ENCODE results near the gene ZNF280B.
"Not testable (repeated sequence)": the region's sequence is repeated elsewhere in the genome, so short reads cannot be mapped to it uniquely, and the experiment has no call there.

Gene ZNF280B

DNA sequence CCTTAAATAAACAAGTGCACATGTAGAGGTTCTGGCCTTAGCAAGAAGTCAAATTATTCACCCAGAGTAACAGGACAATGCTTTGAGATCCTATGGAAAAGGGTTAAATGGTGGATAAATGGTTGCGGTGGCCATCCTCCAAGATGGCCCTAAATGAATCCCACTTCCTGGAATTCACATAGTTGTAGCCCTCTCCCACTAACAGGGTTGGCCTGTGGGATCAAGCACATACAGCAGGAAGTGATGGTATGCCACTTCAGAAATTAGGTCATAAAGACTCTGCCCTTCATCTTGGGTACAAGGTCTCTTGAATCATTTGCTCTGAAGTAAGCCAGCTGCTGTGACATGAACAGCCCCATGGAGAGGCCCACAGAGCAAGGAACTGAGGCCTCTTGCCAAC lies 1.8 kb downstream of the ZNF280B start:
- DNase-seq = no peak

DNA sequence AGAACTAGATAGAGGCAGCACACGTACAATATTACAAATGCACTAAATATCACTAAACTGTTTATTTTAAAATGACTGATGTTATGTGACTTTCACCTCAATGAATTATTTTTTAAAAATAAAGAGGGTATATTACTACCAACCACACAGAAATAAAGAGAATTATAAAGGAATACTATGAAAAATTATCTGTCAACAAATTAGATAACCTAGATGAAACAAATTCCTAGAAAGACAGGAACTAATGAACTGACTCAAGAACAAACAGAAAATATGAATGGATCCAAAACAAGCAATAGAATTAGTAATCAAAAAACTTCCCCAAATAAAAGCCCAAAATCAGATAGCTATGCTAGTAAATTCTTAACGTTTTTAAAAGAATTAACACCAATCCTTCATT lies 10.3 kb downstream of the ZNF280B start:
- DNase-seq = no peak

DNA sequence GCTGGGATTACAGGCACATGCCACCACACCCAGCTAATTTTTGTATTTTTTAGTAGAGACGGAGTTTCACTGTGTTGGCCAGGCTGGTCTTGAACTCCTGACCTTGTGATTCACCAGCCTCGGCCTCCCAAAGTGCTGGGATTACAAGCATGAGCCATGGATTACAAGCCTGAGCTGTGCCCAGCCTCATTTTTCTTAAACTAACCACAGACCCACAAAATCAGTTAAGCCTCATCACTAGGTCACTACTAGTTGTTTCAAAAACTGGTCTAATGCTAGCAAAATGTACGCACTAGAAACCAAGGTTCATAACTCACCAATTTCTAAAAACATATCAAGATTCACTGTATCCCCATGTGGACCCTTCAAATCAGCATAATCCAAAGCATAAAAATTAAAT lies 17.0 kb downstream of the ZNF280B start:
- not testable (repeated sequence) for DNase-seq

DNA sequence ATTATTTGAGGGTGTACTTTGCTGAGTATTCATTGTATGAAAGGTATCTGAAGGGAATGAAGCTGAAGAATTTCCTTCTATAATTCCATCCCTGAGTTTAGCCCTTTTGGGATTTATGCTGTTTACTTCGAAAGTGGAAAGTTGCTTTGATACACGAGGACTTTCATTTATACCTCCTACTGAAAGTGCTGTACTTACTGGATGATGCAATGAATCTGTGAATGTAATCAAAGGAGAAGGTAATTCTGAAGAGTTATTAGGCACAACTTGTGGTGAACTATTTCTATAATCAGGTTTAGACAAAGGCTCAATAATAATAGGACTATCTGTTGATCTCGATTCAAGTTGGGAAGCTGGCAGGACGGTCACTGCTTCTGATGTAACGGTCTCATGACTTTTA lies 19.8 kb downstream of the ZNF280B start:
- no peak for DNase-seq

DNA sequence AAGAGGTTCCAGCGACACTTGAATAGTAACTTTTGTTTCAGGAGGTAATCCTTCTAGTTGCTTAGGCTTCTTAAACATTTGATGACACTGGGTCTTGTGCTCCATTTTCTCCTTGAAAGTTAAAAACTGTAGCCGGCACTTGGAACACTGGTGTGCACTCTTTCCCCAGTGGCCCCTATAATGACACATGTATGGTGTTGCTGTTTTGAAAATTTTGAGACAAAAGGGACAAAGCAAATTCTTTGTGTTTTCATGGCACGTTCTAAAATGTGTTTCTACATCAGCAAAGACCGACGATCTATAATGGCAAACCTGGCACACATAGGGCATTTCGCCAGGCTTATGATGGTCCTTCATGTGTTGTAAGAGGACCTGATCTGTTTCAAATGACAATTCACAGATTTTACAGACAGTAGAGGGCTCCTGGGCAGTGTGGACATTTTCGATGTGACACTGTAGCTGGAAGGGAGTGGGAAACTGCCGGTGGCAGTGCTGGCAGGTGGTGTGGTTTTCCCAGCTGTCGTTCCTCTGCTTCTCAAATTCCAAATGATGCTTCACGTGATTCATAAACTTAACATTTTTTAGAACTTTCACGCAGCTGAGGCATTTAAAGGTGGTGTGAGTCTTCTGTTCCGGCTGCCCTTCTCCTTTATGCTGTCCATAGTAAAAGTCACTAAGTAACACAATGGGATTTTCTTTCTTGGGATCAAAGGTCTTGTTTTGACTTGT lies 20.5 kb downstream of the ZNF280B start:
- no peak for DNase-seq

DNA sequence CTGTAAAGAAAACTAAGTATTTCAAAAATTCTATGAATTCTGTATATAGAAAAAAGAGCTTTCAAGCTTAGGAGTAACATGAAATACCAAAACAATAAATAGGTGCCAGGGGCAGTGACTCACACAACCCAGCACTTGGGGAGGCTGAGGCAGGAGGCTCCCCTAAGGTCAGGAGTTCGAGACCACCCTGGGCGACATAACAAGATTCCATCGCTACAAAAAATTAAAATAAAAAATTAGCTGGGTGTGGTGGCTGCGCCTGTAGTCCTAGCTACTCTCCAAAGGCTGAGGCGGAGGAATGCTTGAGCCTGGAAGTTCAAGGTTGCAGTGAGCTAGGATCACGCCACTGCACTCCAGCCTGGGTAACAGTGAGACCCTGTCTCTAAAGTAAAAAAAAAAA lies 21.5 kb downstream of the ZNF280B start:
- DNase-seq = no peak

DNA sequence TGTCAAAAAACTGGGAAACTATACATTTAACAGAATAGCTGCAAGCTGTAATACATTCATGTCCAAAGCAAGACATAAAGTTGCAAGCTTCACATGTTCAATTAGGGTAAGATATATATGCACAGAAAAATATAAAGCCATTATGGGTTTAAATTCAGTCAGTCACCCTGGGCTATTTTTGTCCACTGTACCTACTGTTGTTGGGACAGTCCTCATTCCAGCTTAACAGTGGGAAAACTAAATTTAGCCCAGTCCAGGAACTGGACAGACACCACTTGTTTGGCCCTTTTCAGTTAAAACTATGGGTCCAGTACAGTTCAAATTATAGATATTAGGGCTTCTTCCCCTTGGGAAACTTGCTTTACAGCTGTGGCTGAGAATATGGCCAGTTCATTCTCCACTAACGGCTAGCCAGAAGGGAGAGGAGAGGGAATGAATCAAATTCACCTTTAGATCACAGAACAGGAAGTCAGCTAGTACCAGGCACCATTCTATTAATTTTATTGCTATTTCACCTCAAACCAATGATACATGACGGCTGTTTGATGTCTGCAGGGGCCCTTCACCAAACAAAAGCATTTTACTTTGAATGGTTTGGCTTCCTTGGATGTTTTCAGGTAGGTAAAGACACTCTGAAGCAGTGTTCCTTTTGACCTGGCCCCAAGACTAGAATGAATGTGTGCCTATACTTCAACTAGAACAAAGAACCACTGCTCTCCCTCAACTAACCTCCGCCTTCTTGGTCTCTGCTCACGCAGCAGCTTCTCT lies 22.2 kb downstream of the ZNF280B start:
- no peak for DNase-seq

DNA sequence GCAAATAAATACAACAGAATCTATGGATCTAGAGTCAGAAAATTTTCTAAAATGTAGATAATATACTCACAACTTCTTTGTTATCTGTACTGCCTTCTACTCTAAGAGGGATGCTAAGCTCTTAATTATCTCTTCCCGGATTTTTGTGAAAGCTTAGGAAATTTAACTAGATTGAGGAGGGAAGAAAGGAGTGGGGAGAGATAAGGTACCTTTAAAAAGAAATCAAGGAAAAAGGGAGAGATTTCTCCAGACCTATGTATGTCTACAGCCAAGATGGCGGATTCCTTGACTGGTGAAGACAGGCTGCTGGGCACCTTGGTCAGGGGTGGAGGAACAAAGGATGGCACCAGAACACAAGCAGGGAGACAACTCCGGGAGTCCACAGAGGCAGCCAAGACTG lies 23.0 kb downstream of the ZNF280B start:
- no peak for DNase-seq

DNA sequence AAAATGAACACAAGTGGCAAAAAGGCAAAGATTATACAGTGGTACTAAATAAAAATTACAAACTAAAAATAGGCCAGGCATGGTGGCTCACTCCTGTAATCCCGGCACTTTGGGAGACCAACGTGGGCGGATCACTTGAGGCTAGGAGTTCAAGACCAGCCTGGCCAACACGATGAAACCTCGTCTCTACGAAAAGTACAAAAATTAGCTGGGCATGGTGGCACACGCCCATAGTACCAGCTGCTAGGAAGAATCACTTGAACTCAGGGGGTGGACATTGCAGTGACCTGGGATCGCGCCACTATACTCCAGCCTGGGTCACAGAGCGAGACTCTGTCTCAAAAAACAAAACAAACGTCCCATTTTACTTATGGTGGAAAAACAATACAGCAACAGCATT lies 24.5 kb downstream of the ZNF280B start:
- no peak for DNase-seq

DNA sequence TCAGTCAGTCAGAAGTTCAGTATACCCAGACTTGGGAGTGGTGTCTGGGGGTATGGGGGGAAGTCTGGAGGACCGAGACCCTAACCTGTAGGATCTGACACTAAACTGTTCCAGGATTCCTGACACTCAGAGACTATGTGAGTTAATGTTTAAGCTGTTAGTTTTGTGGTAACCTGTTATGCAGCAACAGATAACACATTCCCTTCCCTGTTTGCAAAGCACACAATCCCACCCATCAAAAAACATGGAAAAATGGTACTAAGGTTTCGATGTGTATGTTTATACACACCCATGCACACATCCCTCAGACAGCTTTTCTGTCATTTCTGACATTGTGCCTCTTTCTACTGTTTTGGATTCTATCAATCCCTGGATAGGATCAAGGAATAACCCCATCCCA lies 27.6 kb downstream of the ZNF280B start:
- no peak for DNase-seq

DNA sequence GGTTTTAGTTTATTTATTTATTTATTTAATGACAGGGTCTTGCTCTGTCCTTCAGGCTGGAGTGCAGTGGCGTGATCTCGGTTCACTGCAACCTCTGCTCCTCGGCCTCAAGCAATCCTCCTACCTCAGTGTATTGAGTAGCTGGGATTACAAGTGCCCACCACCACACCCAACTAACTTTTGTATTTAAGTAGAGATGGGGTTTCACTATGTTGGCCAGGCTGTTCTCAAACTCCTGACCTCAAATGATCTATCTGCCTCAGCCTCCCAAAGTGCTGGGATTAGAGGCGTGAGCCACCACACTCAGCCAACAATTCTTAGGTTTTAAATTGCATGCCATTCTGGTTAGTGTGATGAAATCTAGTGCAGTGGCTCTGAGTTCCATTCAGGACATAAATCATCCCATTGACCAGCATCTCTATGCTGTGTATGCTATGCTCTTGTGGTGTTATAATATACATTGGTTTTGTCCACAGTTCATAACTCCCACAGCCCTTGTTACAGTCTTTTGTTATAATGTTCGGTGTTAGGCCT lies 28.5 kb downstream of the ZNF280B start:
- no peak for DNase-seq

DNA sequence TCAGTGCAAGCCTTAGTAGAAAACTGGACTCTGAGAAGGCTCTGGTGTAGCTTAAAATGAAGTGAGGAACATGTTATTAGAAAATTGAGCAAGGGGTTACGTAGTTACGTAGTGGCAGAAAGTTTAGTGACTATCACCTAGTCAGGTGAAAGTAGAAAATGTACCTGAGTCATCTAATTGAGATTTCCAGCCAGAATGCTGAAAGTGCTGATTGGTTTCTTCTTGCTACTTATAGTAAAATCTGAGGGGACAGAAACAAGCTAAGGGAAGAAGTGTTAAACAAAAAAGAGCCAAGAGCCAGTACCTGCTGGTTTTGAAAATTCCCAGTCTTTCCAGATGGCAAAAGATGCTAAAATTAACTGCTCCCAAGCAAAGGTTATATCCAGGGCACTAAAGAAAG lies 29.4 kb downstream of the ZNF280B start:
- DNase-seq = no peak

DNA sequence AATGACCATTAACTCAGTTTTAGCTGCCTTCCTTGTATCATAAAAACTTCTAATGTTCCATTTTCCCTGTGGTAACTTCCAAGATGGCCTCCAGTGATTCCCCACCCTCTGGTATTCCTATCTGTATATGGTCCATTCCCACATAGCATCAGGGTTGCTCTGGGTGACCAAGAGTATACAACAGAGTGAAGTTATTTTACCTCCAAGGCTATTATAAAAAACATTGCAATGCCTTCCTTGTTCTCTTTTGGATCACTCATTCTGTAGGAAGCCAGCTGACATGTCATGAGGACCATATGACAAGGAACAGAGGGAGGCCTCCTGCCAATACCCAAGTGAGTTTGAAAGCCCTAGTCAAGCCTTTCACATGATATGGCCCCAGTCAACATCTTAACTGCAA lies 30.1 kb downstream of the ZNF280B start:
- DNase-seq = no peak

DNA sequence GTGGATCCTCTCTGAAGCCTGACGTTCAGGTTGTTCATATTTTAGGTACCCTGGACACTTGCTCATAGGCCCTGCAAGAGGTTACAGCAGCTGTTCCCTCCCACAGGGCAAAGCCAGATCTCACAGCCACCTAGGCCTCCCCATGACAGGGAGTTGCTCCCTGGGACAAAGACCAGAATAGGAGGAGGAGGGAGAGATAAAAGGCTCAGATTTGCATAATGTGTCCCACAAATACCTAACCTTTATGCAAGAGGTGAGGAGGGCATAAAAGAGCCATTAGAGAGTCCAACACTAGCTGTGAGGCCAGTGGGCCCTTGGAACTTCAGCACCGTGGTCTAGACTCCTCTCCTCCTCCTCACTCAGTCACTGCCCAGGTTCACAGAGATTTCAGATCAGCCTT lies 33.8 kb downstream of the ZNF280B start:
- DNase-seq = no peak

DNA sequence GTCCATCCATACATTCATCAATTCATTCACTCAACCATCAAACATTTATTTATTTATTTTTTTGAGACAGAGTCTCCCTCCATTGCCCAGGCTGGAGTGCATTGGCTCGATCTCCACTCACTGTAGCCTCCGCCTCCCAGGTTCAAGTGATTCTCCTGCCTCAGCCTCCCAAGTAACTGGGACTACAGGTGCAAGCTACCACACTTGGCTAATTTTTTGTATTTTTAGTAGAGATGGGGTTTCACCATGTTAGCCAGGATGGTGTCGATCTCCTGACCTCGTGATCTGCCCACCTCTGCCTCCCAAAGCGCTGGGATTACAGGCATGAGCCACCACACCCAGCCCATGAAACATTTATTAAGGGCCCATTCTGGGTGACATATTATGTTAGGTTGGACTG lies 37.4 kb downstream of the ZNF280B start:
- not testable (repeated sequence) for DNase-seq

DNA sequence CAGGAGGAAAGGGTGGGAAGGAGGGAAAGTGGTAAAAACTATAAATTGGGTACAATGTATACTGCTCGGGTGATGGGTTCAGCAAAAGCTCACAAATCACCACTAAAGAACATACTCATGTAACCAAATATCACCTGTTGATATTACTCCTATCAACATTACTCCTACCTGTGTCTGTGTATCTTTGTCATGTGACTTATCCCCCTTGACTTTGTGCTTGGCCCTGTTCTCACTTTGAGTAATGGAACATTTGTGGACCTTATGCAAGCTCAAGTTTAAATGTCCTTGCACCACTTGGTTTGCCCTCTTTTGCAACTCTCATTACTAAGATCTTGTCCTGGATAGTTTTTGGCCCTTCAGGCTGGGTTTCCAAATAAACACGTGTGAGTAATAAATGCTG lies 39.0 kb downstream of the ZNF280B start:
- DNase-seq = no peak

DNA sequence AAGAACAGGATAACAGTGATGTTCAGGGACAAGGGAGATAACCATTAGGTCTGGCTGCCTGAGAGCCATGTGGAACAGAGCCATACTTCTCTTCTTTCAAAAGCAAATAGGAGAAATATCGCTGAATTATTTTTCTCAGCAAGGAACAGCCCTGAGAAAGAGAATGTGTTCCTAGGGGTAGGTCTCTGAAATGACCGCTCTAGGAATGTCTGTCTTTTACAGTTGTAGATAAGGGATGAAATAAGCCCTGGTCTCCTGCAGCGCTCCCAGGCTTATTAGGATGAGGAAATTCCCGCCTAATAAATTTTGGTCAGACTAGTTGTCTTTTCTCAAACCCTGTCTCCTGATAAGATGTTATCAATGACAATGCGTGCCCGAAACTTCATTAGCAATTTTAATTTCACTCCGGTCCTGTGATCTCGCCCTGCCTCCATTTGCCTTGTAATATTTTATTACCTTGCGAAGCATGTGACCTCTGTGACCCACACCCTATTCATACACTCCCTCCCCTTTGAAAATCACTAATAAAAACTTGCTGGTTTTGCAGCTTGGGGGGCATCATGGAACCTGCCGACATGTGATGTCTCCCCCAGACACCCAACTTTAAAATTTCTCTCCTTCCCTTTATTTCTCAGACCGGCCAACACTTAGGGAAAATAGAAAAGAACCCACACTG lies 39.6 kb downstream of the ZNF280B start:
- not testable (repeated sequence) for DNase-seq

DNA sequence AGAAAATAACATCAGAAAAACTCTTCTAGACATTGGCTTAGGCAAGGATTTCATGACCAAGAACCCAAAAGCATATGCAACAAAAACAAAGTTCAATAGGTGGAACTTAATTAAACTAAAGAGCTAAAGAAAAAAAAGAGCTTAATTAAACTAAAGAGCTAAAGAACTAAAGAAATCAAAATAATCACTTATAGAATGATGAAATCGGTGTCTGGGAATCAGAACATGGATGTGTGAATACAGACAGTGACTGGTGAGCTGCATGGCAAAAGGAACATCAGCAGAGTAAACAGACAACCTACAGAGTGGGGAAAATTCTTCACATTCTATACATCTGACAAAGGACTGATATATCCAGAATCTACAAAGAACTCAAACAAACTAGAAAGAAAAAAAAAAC lies 41.4 kb downstream of the ZNF280B start:
- DNase-seq = no peak

DNA sequence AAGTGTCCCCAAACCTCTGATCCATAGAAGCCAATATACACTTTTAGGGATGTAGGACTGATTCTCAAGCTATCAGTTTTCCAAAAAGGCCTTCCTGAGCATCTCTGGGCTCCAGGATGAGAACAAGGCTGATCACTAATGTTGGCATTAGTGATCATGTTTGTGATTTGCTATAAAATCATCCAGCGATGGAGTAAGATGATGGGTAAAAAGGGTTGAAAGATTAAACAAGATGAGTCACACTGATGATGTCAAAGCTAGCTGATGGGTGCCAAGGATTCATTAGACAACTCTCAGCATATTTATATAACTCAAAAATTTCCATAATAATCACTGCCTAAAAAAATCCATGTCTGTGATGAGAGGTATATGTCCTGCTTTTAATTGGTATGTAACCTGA lies 42.8 kb downstream of the ZNF280B start:
- DNase-seq = no peak

DNA sequence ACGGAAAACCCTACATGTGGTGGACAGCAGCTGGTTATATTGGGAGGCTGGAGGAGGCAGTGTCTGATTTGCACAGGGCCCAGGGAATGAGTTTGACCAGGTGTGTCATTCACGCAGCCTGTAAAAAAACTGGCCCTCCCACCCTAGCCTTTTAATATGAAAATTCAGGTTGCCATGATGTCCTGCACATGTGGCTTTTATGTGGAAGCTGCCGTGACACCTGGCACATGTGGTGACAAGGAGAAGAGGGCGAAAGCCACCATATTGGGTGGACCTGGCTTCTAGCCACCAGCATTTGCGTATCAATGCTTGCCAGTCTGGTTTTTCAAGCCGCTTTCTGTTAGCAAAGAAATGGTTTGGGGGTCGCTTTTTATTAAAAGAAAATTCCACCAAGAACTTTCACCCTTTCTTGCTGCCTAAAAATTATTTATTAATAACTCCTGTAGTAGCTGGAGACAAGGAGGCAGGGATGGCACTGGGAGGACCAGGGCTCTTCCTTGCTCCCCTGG lies 43.4 kb downstream of the ZNF280B start:
- DNase-seq = no peak

DNA sequence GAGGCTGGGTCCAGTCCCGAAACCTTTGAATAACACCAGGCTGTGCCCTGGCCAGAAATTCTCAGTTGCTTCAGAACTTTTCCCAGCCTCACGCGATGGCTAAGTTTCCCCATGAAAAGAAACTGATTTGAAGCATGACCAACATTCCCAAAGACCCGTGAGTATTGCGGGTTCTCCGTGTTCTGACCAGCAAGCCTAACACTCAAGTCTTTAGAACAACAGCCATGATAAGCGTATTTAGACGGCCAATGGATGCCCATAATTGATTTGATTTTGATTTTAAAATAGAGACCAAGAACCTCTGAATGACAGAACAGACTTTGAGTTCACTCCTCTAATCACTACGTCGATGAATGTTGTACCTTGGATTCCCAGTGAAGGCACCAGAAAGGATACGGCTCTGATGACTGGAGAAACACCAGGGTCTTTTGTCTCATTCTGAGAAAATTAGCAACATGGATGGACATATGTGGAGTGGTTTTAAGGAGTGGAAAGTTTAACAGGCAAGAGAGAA lies 43.9 kb downstream of the ZNF280B start:
- DNase-seq = no peak

DNA sequence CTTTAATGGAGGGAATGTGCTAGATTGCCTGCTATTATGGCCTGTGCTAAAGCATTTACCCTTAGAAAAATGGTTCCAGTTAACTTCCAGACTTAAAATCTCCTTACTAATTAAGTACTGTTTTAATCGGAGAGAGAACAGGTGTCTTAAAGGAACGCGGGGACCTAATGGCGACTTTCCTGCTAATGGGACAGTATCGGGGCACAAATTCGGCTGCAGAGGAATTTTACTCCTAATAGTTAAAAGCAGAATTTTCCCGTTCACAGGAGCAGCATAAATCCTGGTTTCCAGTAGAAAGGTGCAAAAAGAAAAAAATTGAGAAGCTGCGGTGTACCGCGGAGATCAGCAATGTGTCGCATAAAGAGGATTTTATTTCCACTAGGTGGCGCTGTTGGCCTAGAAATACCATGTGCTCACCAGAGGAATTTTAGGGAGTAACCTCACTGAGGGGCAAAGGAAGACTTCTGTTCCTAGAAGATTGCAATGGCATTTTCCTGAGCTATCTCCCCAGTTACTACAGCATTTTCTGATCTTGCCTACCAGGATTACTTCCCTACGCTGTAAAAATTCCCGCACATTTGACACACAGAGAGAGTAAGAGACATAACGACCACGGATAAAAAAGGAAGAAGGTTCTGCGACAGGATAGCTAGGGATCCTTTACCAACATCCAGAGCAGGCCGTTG lies 44.5 kb downstream of the ZNF280B start:
- DNase-seq = peak; percentile 44

Data from RPMI8226 (cell line).